HUES48 (cell line): ENCODE data around the gene WDR44.

Source experiments
- H3K27ac ChIP-seq: one replicate; pipeline ENCODE4 v1.7.0; 2013; ENCODE audit warnings: low read depth, low read length, inconsistent platforms
- H3K27me3 ChIP-seq: 2 replicates; pipeline ENCODE4 v1.6.1; 2013; ENCODE audit warnings: mild to moderate bottlenecking, low read length; ENCODE audit not compliant: control insufficient read depth, insufficient read depth
- H3K36me3 ChIP-seq: 2 replicates; pipeline ENCODE4 v1.6.1; 2013; ENCODE audit warnings: low read length; ENCODE audit not compliant: control insufficient read depth, insufficient read depth
- H3K4me1 ChIP-seq: 2 replicates; pipeline ENCODE4 v1.6.1; 2013; ENCODE audit warnings: mild to moderate bottlenecking, low read length; ENCODE audit not compliant: control insufficient read depth, insufficient read depth
- H3K4me3 ChIP-seq: 2 replicates; pipeline ENCODE4 v1.5.1; 2013; ENCODE audit warnings: mild to moderate bottlenecking, low read depth, low read length
- H3K9ac ChIP-seq: 2 replicates; pipeline ENCODE4 v1.6.1; 2013; ENCODE audit warnings: mild to moderate bottlenecking, low read depth, low read length, moderate library complexity
- H3K9me3 ChIP-seq: 2 replicates; pipeline ENCODE4 v1.6.1; 2013; ENCODE audit warnings: low read length; ENCODE audit not compliant: control insufficient read depth, insufficient read depth

Gene WDR44

GRCh38 chrX:118360429-118361125, 14.7 kb downstream of the WDR44 start:
- Histone ChIP-seq H3K9me3 (no peaks in the 10 kb centered on the region), H3K36me3 (no peaks in the 10 kb centered on the region), H3K27ac (peak overlapping the region; percentile 74), H3K27me3 (no peaks in the 10 kb centered on the region), H3K4me1 (peaks cover 29% of the 10 kb centered on the region), H3K9ac (no peak overlapping the region; the same call in 1 of the 2 replicates), H3K4me3 (no peak overlapping the region)

DNA sequence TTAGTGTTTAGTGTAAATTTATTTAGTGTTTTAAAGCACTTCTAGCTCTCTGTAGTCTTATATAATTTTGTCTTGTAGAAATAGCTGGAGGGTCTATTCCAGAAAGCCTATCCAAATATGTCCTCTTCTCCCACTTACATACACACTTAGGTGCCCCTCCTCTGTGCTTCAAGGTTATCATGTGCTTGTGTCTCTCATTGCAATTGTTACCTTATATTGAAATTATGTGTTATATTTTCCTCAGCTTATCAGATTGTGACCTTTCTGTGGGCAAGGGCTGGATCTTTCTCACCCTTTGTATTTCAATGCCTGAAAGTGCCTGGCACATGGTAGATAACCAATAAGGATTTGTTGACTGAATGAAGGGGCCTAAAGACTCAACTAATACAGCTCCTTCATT, 18.4 kb downstream of the WDR44 start:
- Histone ChIP-seq H3K27ac (no peak overlapping the region), H3K27me3 (no peaks in the 10 kb centered on the region), H3K4me3 (no peak overlapping the region), H3K9me3 (no peaks in the 10 kb centered on the region), H3K36me3 (no peaks in the 10 kb centered on the region), H3K9ac (no peak overlapping the region), H3K4me1 (peaks cover 24% of the 10 kb centered on the region)

DNA sequence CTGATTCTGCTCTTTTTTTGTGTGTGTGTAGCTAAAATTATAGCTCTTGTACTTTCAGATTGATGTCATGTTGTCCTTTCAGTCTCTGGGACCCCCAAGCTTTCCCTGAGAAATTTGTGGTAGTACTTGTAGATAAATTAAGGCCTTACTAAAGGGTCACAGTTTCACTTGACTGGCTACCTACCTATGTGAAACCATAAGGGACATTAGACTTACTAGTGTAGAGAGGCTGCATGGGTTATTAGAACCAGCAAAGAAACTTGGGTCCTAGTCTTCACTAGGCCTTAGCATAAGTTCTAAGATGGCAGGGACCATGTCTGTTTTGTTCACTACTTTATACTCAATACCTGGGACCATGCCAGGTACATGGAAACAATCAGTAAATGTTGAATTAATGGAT, 21.4 kb downstream of the WDR44 start:
- Histone ChIP-seq H3K27ac (no peak overlapping the region), H3K36me3 (no peaks in the 10 kb centered on the region), H3K27me3 (no peaks in the 10 kb centered on the region), H3K4me3 (no peak overlapping the region), H3K9me3 (no peaks in the 10 kb centered on the region), H3K4me1 (peaks cover 16% of the 10 kb centered on the region), H3K9ac (no peak overlapping the region)

DNA sequence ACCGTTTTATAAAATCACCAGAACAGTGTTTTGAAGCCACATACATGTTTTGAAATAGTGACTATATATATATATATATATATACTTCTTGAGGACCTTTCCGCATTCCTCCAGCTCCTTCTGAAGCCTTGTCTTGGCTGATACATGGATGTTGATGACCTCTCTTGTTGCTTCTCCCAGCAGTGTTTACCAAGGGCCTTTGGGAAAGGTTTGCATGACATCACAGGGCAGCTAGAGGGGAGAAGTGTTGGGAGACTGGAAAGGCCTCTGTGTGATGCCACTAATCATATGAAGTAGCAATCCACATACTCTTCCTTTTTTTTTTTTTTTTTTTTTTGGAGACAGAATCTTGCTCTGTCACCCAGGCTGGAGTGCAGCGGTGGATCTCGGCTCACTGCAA, 22.5 kb downstream of the WDR44 start:
- Histone ChIP-seq H3K36me3 (no peaks in the 10 kb centered on the region), H3K9me3 (no peaks in the 10 kb centered on the region), H3K9ac (no peak overlapping the region), H3K4me3 (no peak overlapping the region), H3K27ac (no peak overlapping the region), H3K27me3 (no peaks in the 10 kb centered on the region), H3K4me1 (peaks cover 26% of the 10 kb centered on the region)

GRCh38 chrX:118370921-118371624, 25.2 kb downstream of the WDR44 start:
- H3K9ac ChIP-seq: no peak overlapping the region
- H3K9me3 ChIP-seq: no peaks in the 10 kb centered on the region
- H3K36me3 ChIP-seq: no peaks in the 10 kb centered on the region
- no peak overlapping the region for H3K27ac ChIP-seq
- no peaks in the 10 kb centered on the region for H3K27me3 ChIP-seq
- H3K4me3 ChIP-seq: no peak overlapping the region
- peaks cover 21% of the 10 kb centered on the region for H3K4me1 ChIP-seq

- no peaks in the 10 kb centered on the region for H3K36me3 ChIP-seq
- H3K9ac ChIP-seq: no peak overlapping the region
- no peaks in the 10 kb centered on the region for H3K27me3 ChIP-seq
These were observed 27.6 kb downstream of the WDR44 start for GRCh38 chrX:118373538-118373937.

GRCh38 chrX:118383120-118383519, 37.2 kb downstream of the WDR44 start:
- Histone ChIP-seq H3K36me3 (peaks cover 12% of the 10 kb centered on the region; the same call in 1 of the 2 replicates), H3K9ac (no peak overlapping the region), H3K9me3 (no peaks in the 10 kb centered on the region), H3K4me3 (no peak overlapping the region), H3K27ac (no peak overlapping the region), H3K27me3 (no peaks in the 10 kb centered on the region), H3K4me1 (no peaks in the 10 kb centered on the region)

More at GRCh38 chrX:118373538-118373937, 27.6 kb downstream of the WDR44 start:
- Histone ChIP-seq H3K9me3 (no peaks in the 10 kb centered on the region), H3K27ac (no peak overlapping the region), H3K4me1 (peaks cover 21% of the 10 kb centered on the region), H3K4me3 (no peak overlapping the region)

DNA sequence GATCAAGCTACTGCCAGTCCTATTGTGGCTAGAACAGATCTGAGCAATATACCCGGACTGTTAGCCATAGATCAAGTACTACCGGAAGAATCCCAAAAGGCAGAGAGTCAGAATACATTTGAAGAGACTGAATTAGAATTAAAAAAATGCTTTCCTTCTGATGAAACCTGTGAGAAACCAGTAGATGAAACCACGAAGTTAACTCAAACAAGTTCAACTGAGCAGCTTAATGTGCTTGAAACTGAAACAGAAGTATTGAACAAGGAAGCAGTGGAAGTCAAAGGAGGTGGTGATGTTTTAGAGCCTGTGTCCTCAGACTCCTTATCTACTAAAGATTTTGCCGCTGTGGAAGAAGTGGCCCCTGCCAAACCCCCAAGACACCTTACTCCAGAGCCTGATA, 46.8 kb downstream of the WDR44 start:
- Histone ChIP-seq H3K4me1 (no peaks in the 10 kb centered on the region), H3K9ac (no peak overlapping the region), H3K36me3 (peaks cover 76% of the 10 kb centered on the region), H3K27me3 (no peaks in the 10 kb centered on the region), H3K9me3 (no peaks in the 10 kb centered on the region), H3K27ac (no peak overlapping the region), H3K4me3 (no peak overlapping the region)

- Histone ChIP-seq H3K27me3 (no peaks in the 10 kb centered on the region), H3K27ac (no peak overlapping the region), H3K4me1 (no peaks in the 10 kb centered on the region), H3K4me3 (no peak overlapping the region), H3K36me3 (peaks cover 83% of the 10 kb centered on the region), H3K9ac (no peak overlapping the region), H3K9me3 (no peaks in the 10 kb centered on the region)
These were observed 50.2 kb downstream of the WDR44 start for GRCh38 chrX:118396113-118396512.

- no peaks in the 10 kb centered on the region for H3K9me3 ChIP-seq
- peaks cover 23% of the 10 kb centered on the region for H3K4me1 ChIP-seq
- H3K4me3 ChIP-seq: no peak overlapping the region
- peak overlapping the region; percentile 79 for H3K27ac ChIP-seq
- peaks cover 22% of the 10 kb centered on the region for H3K36me3 ChIP-seq
- H3K9ac ChIP-seq: no peak overlapping the region
- H3K27me3 ChIP-seq: no peaks in the 10 kb centered on the region
These were observed 72.9 kb downstream of the WDR44 start for GRCh38 chrX:118418811-118419251.

DNA sequence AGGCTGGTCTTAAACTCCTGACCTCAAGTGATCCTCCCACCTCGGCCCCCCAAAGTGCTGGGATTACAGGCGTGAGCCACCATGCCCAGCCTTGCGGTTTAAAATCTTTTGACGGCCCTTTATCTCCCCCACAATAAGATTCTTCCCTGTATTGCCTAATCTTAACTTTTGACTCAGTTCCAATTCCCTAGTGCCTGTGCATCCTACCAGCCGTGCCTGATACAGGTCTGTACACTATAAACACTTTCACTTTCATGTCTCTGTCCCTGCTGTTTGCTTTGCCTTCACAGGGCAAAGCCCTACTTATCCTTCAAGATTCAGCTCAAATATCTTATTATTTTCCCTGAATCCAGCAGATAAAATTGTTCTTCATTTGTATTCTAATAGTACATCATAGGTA, 74.6 kb downstream of the WDR44 start:
- Histone ChIP-seq H3K27me3 (no peaks in the 10 kb centered on the region; the same call in 1 of the 2 replicates), H3K9ac (no peak overlapping the region), H3K9me3 (no peaks in the 10 kb centered on the region), H3K4me3 (no peak overlapping the region), H3K4me1 (peaks cover 23% of the 10 kb centered on the region), H3K27ac (no peak overlapping the region), H3K36me3 (peaks cover 30% of the 10 kb centered on the region)
